ENCODE data around the gene B4GALNT4.

GRCh38 chr11:424232-424631 is 54.9 kb downstream of the B4GALNT4 start:
- TF ChIP-seq EZH2 (IDR thresholded peaks at IDR 0.05; ENCODE audit: low read length, missing control alignments): no peak
- TF ChIP-seq, protein P1, sequence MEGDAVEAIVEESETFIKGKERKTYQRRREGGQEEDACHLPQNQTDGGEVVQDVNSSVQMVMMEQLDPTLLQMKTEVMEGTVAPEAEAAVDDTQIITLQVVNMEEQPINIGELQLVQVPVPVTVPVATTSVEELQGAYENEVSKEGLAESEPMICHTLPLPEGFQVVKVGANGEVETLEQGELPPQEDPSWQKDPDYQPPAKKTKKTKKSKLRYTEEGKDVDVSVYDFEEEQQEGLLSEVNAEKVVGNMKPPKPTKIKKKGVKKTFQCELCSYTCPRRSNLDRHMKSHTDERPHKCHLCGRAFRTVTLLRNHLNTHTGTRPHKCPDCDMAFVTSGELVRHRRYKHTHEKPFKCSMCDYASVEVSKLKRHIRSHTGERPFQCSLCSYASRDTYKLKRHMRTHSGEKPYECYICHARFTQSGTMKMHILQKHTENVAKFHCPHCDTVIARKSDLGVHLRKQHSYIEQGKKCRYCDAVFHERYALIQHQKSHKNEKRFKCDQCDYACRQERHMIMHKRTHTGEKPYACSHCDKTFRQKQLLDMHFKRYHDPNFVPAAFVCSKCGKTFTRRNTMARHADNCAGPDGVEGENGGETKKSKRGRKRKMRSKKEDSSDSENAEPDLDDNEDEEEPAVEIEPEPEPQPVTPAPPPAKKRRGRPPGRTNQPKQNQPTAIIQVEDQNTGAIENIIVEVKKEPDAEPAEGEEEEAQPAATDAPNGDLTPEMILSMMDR (conservative IDR thresholded peaks at IDR 0.05 in 1 of 2, IDR thresholded peaks at IDR 0.05 in 1 of 2; ENCODE audit: low read depth in 1 of 2, low read length in 2 of 2): no peak
